Mesangial cell (primary cell): ENCODE data around the gene RNF113A. TPM values are rescaled to one million over a fixed set of nuclear protein-coding genes. Genes with fewer than 3 reads are reported as not detected.

Source experiments
- total RNA-seq: library from RNA; depleted of rRNA; stranded (reverse); fragments of >200 nt; gene quantifications from 2 replicates; pipeline ENCODE4 v1.2.3, GENCODE V29; 2015

Gene RNF113A
- 7.7 and 12.9 TPM in 2 replicates for total RNA-seq

GRCh38 chrX:119871599-119872395, at the start of gene RNF113A, which contains the start of gene NDUFA1:
Gene RNF113A, minus strand, starts transcription at chrX:119871733. Its CDS starts 120 bp downstream, at chrX:119871613.
Gene NDUFA1, plus strand, starts transcription at chrX:119871832. Its CDS starts 80 bp downstream, at chrX:119871912.

GRCh38 chrX:119895843-119896326, 24.4 kb upstream of the RNF113A start, which contains the start of gene AKAP14:
Gene AKAP14, plus strand, starts transcription at chrX:119895893. Its CDS starts 7,331 bp downstream, at chrX:119903224.

GRCh38 chrX:119852382-119853353, 18.9 kb downstream of the RNF113A start, which contains the start of gene UPF3B:
Gene UPF3B, minus strand, starts transcription at chrX:119852963. Its CDS starts 35 bp downstream, at chrX:119852928.

Other genes with a start within 250 kb of the RNF113A start
- 28.7 and 45.1 TPM in 2 replicates for gene SEPTIN6, start 178.6 kb downstream of the RNF113A start, total RNA-seq
- gene SOWAHD, start 113.1 kb downstream of the RNF113A start, total RNA-seq = 0.38 TPM in 1 of 2 replicates, not detected in the other
- 2,602 and 2,975 TPM in 2 replicates for gene RPL39, start 80.1 kb downstream of the RNF113A start, total RNA-seq
- gene UPF3B, start 18.8 kb downstream of the RNF113A start, total RNA-seq = 0.76 and 0.98 TPM in 2 replicates
- gene NDUFA1, start 99 bp upstream of the RNF113A start, total RNA-seq = 18.9 and 23.2 TPM in 2 replicates
- gene AKAP14, start 24.2 kb upstream of the RNF113A start, total RNA-seq = not detected in 2 replicates
- 2.9 and 3.4 TPM in 2 replicates for gene NKAP, start 72.0 kb upstream of the RNF113A start, total RNA-seq
- gene RHOXF2B, start 206.0 kb upstream of the RNF113A start, total RNA-seq = not detected in 2 replicates
- not detected in 2 replicates for gene RHOXF1, start 244.2 kb upstream of the RNF113A start, total RNA-seq